AG04449 (cell line): ENCODE measurements around the gene SOX5.

Experiments used
- CTCF ChIA-PET: fragments of 350-600 bp; formaldehyde crosslinking; extraction: SDS; loops from one replicate; lab custom pipeline; 2021; ENCODE audit warnings: antibody characterized with exemption; lab: Yijun Ruan, JAX
- POLR2A ChIA-PET: fragments of 400-600, 350-600 bp; formaldehyde crosslinking; extraction: SDS; loops from one replicate; lab custom pipeline; 2020; ENCODE audit warnings: antibody characterized with exemption, inconsistent platforms; lab: Yijun Ruan, JAX
- DNase-seq: peaks from one replicate; pipeline ENCODE4 v3.0.0-alpha.2; 2010; ENCODE audit warnings: low read depth, low spot score
- H3K4me3 ChIP-seq: 2 replicates; pipeline ENCODE4 v1.5.1; 2011; ENCODE audit warnings: low read depth, mild to moderate bottlenecking, control low read depth, low read length
- TF ChIP-seq, protein P1 (sequence below): IDR thresholded peaks from one replicate; pipeline ENCODE4 v1.5.1; 2011; ENCODE audit warnings: mild to moderate bottlenecking, moderate library complexity, low read length, control low read depth, inconsistent platforms; ENCODE audit not compliant: insufficient read depth; ENCODE audit errors: missing control alignments

The SOX5 gene

DNA sequence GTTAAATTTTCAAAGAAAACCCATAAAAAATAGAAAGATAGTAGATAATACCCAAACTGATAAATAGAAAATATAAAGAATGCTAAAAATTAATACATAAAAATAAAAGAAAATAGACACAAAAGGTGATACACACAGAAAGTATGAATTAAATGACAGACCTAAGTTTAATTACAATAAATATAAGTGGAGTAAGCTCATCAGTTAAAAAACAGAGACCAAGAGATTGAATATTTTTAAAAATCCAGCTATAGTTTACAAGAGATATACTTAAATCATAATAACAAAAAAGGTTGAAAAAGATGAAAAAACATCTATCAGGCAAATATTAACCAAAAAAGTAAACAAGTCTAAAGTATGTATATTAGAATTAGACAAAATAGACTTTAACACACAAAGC lies 268.2 kb downstream of the SOX5 start:
- CTCF ChIA-PET, result no interaction called here
- POLR2A ChIA-PET, result no interaction called here
- TF ChIP-seq, protein P1, sequence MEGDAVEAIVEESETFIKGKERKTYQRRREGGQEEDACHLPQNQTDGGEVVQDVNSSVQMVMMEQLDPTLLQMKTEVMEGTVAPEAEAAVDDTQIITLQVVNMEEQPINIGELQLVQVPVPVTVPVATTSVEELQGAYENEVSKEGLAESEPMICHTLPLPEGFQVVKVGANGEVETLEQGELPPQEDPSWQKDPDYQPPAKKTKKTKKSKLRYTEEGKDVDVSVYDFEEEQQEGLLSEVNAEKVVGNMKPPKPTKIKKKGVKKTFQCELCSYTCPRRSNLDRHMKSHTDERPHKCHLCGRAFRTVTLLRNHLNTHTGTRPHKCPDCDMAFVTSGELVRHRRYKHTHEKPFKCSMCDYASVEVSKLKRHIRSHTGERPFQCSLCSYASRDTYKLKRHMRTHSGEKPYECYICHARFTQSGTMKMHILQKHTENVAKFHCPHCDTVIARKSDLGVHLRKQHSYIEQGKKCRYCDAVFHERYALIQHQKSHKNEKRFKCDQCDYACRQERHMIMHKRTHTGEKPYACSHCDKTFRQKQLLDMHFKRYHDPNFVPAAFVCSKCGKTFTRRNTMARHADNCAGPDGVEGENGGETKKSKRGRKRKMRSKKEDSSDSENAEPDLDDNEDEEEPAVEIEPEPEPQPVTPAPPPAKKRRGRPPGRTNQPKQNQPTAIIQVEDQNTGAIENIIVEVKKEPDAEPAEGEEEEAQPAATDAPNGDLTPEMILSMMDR, result no peak
- H3K4me3 ChIP-seq, result no peak overlapping the region
- no peak for DNase-seq

GRCh38 chr12:23674064-23674463 lies 275.4 kb downstream of the SOX5 start:
- ChIA-PET POLR2A (no interaction called here), CTCF (no interaction called here)
- H3K4me3 ChIP-seq, result no peak overlapping the region
- TF ChIP-seq, protein P1, result no peak
- no peak for DNase-seq

DNA sequence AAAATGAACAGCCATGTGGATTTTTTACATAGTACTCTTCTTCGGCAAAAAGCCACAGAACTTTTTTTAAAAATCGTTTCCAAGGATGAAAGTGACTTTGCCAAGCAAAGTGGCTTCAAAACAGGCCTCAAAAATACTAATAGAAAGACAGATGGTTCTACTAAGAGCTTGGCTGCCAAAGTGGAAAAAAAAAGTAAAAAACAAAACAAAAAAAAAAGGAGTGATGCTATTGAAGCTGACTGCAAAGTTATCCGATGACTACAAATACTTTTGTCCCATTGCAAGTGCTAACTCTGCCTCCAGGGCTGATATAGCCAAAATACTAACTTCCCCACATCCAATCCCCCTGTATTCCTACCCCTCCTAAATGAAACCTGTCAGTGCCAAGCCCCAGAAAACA lies 277.6 kb downstream of the SOX5 start:
- H3K4me3 ChIP-seq, result no peak overlapping the region
- ChIA-PET CTCF (no interaction called here), POLR2A (no interaction called here)
- TF ChIP-seq, protein P1, result no peak
- no peak for DNase-seq

DNA sequence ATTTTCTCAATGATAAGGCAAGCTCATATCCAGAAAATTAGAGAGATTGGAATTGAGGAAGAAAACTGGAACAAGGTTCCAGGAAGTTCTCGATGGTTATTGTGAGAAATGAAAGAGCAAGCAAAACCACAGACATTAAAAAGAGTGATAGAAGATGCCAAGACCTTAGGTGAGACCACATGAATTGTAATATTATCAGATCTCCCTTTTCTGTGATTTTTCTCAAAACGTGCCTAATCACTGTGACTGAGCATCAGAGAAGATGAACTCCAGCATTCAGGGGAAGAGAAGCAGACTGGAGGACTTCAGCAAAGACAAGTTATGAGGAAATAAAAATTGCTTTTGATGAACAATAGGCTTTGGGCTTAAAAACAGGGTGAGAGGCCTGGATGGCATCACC lies 278.8 kb downstream of the SOX5 start:
- TF ChIP-seq, protein P1, result no peak
- ChIA-PET CTCF (no interaction called here), POLR2A (no interaction called here)
- H3K4me3 ChIP-seq, result no peak overlapping the region
- no peak for DNase-seq

- ChIA-PET POLR2A (no interaction called here), CTCF (no interaction called here)
- TF ChIP-seq, protein P1, result no peak
- no peak for DNase-seq
- no peak overlapping the region for H3K4me3 ChIP-seq
Measured at GRCh38 chr12:23669691-23670090, 279.8 kb downstream of the SOX5 start.

- POLR2A ChIA-PET, result no interaction called here
- TF ChIP-seq, protein P1, result no peak
- CTCF ChIA-PET, result no interaction called here
- no peak overlapping the region for H3K4me3 ChIP-seq
- DNase-seq, result no peak
Measured at GRCh38 chr12:23666866-23667265, 282.6 kb downstream of the SOX5 start.
